ENCODE measurements around the gene DGKB. TPM values are rescaled to one million over a fixed set of nuclear protein-coding genes. Genes with fewer than 3 reads are reported as not detected.

Gene DGKB
- total and polyA plus RNA-seq, 7 experiments from 2014 or later, result not detected

DNA sequence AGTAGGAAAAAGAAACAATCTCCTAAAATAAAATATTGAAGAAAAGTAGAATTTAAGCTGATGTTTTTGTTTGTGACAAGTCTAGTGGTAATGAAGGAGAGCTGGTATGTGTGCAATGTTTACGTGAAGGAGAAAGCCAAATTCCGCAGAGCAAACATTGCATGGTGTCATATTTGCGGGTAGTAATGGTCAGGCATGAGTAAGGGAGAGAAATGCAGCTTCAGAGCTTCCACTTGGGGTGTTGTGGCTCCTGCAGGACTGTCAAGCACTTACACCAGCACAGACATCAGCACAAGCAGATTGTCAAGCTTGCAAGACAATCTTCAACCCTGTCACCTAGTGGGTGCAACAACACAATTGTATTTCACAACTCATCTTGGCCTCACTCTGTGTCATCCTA lies 776.6 kb downstream of the DGKB start:
- Mint-ChIP-seq H3K4me1 (no peaks in the 10 kb centered on the region), H3K4me3 (no peak overlapping the region), H3K9me3 (peaks cover 0 to 4% (median 0%) of the 10 kb centered on the region in 11 donors), H3K27me3 (peaks cover 0 to 3% (median 0%) of the 10 kb centered on the region in 5 donors), H3K27ac (no peak overlapping the region), H3K36me3 (no peaks in the 10 kb centered on the region)
- intact Hi-C loops (cut with micrococcal nuclease), result no loop called here
- DNase-seq, result no peak
- Histone ChIP-seq H3K4me3 (ENCODE audit: low read length) (no peak overlapping the region), H3K27ac (ENCODE audit: low read depth, low read length) (no peak overlapping the region), H3K27me3 (ENCODE audit: control insufficient read depth in 2 of 2, insufficient read depth in 2 of 2, low read length in 2 of 2) (no peaks in the 10 kb centered on the region), H3K9me3 (ENCODE audit: control insufficient read depth in 2 of 3, low read length in 3 of 3) (no peaks in the 10 kb centered on the region), H3K36me3 (ENCODE audit: control insufficient read depth in 2 of 3, insufficient read depth in 3 of 3, low read length in 3 of 3) (no peaks in the 10 kb centered on the region), H3K4me1 (ENCODE audit: control insufficient read depth in 2 of 2, insufficient read depth in 2 of 2, low read length in 2 of 2) (no peaks in the 10 kb centered on the region)
- ChIA-PET POLR2A (no interaction called here), CTCF (no interaction called here)
- ATAC-seq, result no peak

DNA sequence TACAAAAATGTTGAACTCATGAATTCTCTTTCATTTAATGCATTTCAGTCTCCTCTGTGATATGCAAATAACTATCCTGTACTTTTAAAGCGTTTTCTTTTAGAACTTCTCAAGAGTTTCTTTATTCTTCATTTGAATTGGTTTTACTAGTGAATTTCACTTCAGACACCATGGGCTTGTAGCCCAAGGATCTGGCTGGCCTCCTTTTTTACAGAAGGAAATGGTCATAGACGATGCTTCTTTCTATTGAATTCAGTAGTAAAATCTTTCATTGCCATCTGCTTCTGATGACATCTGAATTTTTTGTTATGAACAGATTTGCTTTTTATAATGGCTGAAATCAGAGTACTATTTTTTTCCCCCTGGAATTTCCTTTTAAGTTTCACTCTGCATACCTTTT lies 777.8 kb downstream of the DGKB start:
- intact Hi-C loops (cut with micrococcal nuclease), result no loop called here
- CTCF ChIA-PET, result no interaction called here

DNA sequence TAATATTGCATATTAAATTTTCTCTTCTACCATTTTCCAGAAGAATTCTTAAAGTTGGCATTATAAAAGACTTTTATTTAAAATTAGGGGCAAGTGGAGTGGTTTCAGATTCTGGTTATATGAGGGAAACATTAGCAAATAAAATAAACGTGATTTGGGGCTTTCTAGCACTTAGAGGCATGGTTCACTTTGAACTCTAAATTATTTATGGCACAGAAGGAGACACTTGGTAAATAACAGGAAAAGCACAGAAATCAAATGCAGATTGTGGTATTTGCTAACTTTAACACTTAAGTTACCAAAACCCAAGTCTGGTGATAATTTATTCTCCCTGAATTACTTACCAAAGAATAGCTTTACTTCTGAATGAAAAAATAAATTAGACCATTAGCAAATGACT lies 778.6 kb downstream of the DGKB start:
- Histone ChIP-seq H3K9me3 (ENCODE audit: control insufficient read depth in 2 of 3, low read length in 3 of 3) (no peaks in the 10 kb centered on the region), H3K27ac (ENCODE audit: low read depth, low read length) (no peak overlapping the region), H3K4me1 (ENCODE audit: control insufficient read depth in 2 of 2, insufficient read depth in 2 of 2, low read length in 2 of 2) (no peaks in the 10 kb centered on the region), H3K36me3 (ENCODE audit: control insufficient read depth in 2 of 3, insufficient read depth in 3 of 3, low read length in 3 of 3) (no peaks in the 10 kb centered on the region), H3K27me3 (ENCODE audit: control insufficient read depth in 2 of 2, insufficient read depth in 2 of 2, low read length in 2 of 2) (no peaks in the 10 kb centered on the region), H3K4me3 (ENCODE audit: low read length) (no peak overlapping the region)
- POLR2A ChIA-PET, result no interaction called here
- Mint-ChIP-seq H3K27me3 (peaks cover 0 to 3% (median 0%) of the 10 kb centered on the region in 5 donors), H3K4me1 (no peaks in the 10 kb centered on the region), H3K4me3 (no peak overlapping the region), H3K36me3 (no peaks in the 10 kb centered on the region), H3K9me3 (peaks cover 0 to 4% (median 0%) of the 10 kb centered on the region in 11 donors), H3K27ac (no peak overlapping the region)
- CTCF ChIA-PET, result no interaction called here
- intact Hi-C loops (cut with micrococcal nuclease), result no loop called here
- DNase-seq (no peak), ATAC-seq (no peak)

More for the DNA sequence above, 777.8 kb downstream of the DGKB start:
- H3K9me3 Mint-ChIP-seq, result peaks cover 0 to 4% (median 0%) of the 10 kb centered on the region in 11 donors
- no peak overlapping the region for H3K4me3 Mint-ChIP-seq
- no peaks in the 10 kb centered on the region for H3K9me3 ChIP-seq (ENCODE audit: control insufficient read depth in 2 of 3, low read length in 3 of 3)
- H3K4me1 ChIP-seq (ENCODE audit: control insufficient read depth in 2 of 2, insufficient read depth in 2 of 2, low read length in 2 of 2), result no peaks in the 10 kb centered on the region
- no peaks in the 10 kb centered on the region for H3K36me3 ChIP-seq (ENCODE audit: control insufficient read depth in 2 of 3, insufficient read depth in 3 of 3, low read length in 3 of 3)
- no peaks in the 10 kb centered on the region for H3K27me3 ChIP-seq (ENCODE audit: control insufficient read depth in 2 of 2, insufficient read depth in 2 of 2, low read length in 2 of 2)
- H3K4me3 ChIP-seq (ENCODE audit: low read length), result no peak overlapping the region
- ATAC-seq, result no peak
- peaks cover 0 to 3% (median 0%) of the 10 kb centered on the region in 5 donors for H3K27me3 Mint-ChIP-seq
- no peak for DNase-seq
- no peak overlapping the region for H3K27ac ChIP-seq (ENCODE audit: low read depth, low read length)
- H3K36me3 Mint-ChIP-seq, result no peaks in the 10 kb centered on the region
- POLR2A ChIA-PET, result no interaction called here
- H3K27ac Mint-ChIP-seq, result no peak overlapping the region
- no peaks in the 10 kb centered on the region for H3K4me1 Mint-ChIP-seq

DNA sequence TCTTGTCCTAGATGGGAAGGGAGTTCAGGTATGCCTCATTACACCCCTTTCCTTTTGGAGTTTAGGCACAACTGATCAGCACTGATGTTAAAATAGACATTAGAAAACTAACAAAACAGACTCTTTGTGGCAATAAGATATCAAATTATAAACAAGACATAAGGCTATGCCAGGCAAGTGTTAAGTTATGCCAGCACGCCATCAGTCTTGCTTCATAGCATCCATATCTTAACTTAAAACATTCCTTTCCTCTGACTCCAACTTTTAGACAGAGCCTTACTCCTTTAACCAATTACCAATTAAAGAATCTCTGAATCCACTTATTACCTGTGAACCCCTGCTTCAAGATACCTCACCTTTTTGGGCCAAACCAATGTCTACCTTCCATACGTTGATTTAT lies 786.9 kb downstream of the DGKB start:
- Mint-ChIP-seq H3K4me1 (no peaks in the 10 kb centered on the region), H3K27me3 (no peaks in the 10 kb centered on the region), H3K9me3 (peaks cover 0 to 8% (median 0%) of the 10 kb centered on the region in 11 donors), H3K36me3 (no peaks in the 10 kb centered on the region), H3K27ac (no peak overlapping the region), H3K4me3 (no peak overlapping the region)
- intact Hi-C loops (cut with micrococcal nuclease), result no loop called here
- ChIA-PET CTCF (no interaction called here), POLR2A (no interaction called here)
- no peak overlapping the region for H3K27ac ChIP-seq (ENCODE audit: low read depth, low read length)
- DNase-seq (no peak), ATAC-seq (no peak)
- no peaks in the 10 kb centered on the region for H3K27me3 ChIP-seq (ENCODE audit: control insufficient read depth in 2 of 2, insufficient read depth in 2 of 2, low read length in 2 of 2)
- H3K36me3 ChIP-seq (ENCODE audit: control insufficient read depth in 2 of 3, insufficient read depth in 3 of 3, low read length in 3 of 3), result no peaks in the 10 kb centered on the region
- no peaks in the 10 kb centered on the region for H3K9me3 ChIP-seq (ENCODE audit: control insufficient read depth in 2 of 3, low read length in 3 of 3)
- H3K4me1 ChIP-seq (ENCODE audit: control insufficient read depth in 2 of 2, insufficient read depth in 2 of 2, low read length in 2 of 2), result no peaks in the 10 kb centered on the region
- H3K4me3 ChIP-seq (ENCODE audit: low read length), result no peak overlapping the region

DNA sequence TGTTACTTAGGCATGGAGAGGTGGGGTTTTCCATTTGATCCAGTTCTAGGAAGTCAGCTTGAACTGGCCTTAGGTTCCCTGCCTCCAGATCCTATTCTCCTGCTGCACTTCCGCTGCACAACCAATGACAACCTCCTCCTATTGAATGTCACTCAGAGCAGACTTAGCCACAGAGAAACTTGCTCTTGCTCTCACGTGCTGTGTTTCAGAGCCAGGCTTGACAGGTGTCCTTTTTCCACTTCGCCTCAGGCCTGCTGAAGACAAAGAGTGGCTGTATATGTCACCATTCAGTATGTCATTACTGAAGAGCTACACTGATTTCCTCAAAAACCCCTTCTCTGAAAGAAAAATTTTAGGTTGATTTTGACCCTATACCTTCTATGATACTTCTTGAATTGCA lies 797.7 kb downstream of the DGKB start:
- no peaks in the 10 kb centered on the region for H3K36me3 Mint-ChIP-seq
- no peaks in the 10 kb centered on the region for H3K36me3 ChIP-seq (ENCODE audit: control insufficient read depth in 2 of 3, insufficient read depth in 3 of 3, low read length in 3 of 3)
- POLR2A ChIA-PET, result no interaction called here
- no peak overlapping the region for H3K4me3 ChIP-seq (ENCODE audit: low read length)
- no peak overlapping the region for H3K4me3 Mint-ChIP-seq
- DNase-seq (no peak), ATAC-seq (no peak)
- no peaks in the 10 kb centered on the region for H3K4me1 Mint-ChIP-seq
- H3K4me1 ChIP-seq (ENCODE audit: control insufficient read depth in 2 of 2, insufficient read depth in 2 of 2, low read length in 2 of 2), result no peaks in the 10 kb centered on the region
- H3K9me3 Mint-ChIP-seq, result peaks cover 0 to 10% (median 5%) of the 10 kb centered on the region in 11 donors
- no peak overlapping the region for H3K27ac ChIP-seq (ENCODE audit: low read depth, low read length)
- peaks cover 0 to 5% (median 0%) of the 10 kb centered on the region in 3 experiments for H3K9me3 ChIP-seq (ENCODE audit: control insufficient read depth in 2 of 3, low read length in 3 of 3)
- CTCF ChIA-PET, result no interaction called here
- intact Hi-C loops (cut with micrococcal nuclease), result no loop called here
- no peaks in the 10 kb centered on the region for H3K27me3 ChIP-seq (ENCODE audit: control insufficient read depth in 2 of 2, insufficient read depth in 2 of 2, low read length in 2 of 2)
- H3K27me3 Mint-ChIP-seq, result no peaks in the 10 kb centered on the region
- no peak overlapping the region for H3K27ac Mint-ChIP-seq

DNA sequence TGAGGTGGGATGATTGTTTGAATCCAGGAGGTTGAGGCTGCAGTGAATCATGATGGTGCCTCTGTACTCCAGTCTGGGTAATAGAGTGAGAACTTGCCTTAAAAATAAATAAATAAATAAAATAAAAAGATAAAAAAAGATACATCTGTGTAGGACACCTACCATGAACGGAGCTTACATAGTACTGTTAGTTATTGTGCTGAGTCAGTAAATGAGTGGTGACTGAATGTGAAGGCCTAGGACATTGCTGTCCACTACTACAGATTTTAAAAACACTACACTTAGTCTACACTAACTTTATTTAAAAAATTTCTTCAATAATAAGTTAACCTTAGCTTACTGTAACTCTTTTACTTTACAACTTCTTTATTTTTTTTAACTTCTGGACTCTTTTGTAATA lies 806.4 kb downstream of the DGKB start:
- intact Hi-C loops (cut with micrococcal nuclease), result no loop called here
- H3K27me3 ChIP-seq (ENCODE audit: control insufficient read depth in 2 of 2, insufficient read depth in 2 of 2, low read length in 2 of 2), result no peaks in the 10 kb centered on the region
- DNase-seq (no peak), ATAC-seq (no peak)
- no peaks in the 10 kb centered on the region for H3K36me3 ChIP-seq (ENCODE audit: control insufficient read depth in 2 of 3, insufficient read depth in 3 of 3, low read length in 3 of 3)
- H3K9me3 ChIP-seq (ENCODE audit: control insufficient read depth in 2 of 3, low read length in 3 of 3), result no peaks in the 10 kb centered on the region
- no peaks in the 10 kb centered on the region for H3K4me1 ChIP-seq (ENCODE audit: control insufficient read depth in 2 of 2, insufficient read depth in 2 of 2, low read length in 2 of 2)
- ChIA-PET POLR2A (no interaction called here), CTCF (no interaction called here)
- no peak overlapping the region for H3K27ac ChIP-seq (ENCODE audit: low read depth, low read length)
- H3K4me3 ChIP-seq (ENCODE audit: low read length), result no peak overlapping the region
- no peaks in the 10 kb centered on the region for H3K4me1 Mint-ChIP-seq
- no peaks in the 10 kb centered on the region for H3K36me3 Mint-ChIP-seq
- H3K27ac Mint-ChIP-seq, result no peak overlapping the region
- no peak overlapping the region for H3K4me3 Mint-ChIP-seq
- peaks cover 0 to 10% (median 0%) of the 10 kb centered on the region in 11 donors for H3K9me3 Mint-ChIP-seq
- no peaks in the 10 kb centered on the region for H3K27me3 Mint-ChIP-seq

DNA sequence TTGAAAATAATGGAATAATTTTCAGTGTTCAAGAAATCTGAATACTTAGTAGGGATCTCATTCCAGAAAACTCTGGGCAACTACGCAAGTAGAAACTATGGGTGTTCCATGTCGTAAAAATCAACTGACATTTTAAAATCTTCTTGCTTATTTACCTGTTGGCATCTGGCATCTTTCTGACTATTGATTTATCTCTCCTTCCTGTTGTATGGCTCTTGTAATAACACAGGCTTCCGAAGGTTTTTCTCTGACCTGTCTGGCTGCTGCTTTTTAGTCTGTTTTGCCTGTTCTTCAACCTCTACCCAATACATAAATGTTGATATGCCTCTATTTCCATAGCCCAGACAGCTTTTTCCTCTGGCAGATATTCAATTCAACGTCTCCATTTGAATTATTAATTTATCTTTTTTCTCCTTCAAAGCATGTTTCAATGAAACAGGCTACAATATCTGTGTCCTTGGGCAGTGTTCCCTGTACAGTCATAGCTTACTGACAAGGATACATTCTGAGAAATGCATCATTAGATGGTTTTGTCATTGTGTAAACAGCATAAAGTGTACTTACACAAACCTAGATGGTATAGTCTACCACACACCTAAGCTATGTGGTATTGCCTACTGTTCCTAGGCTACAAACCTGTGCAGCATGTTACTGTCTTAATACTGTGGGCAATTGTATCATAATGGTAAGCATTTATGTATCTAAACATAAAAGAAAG lies 807.2 kb downstream of the DGKB start:
- ATAC-seq (no peak), DNase-seq (no peak)
- no peaks in the 10 kb centered on the region for H3K36me3 Mint-ChIP-seq
- H3K27me3 Mint-ChIP-seq, result no peaks in the 10 kb centered on the region
- peaks cover 0 to 6% (median 0%) of the 10 kb centered on the region in 11 donors for H3K9me3 Mint-ChIP-seq
- H3K4me1 Mint-ChIP-seq, result no peaks in the 10 kb centered on the region
- POLR2A ChIA-PET, result no interaction called here
- H3K36me3 ChIP-seq (ENCODE audit: control insufficient read depth in 2 of 3, insufficient read depth in 3 of 3, low read length in 3 of 3), result no peaks in the 10 kb centered on the region
- H3K27ac ChIP-seq (ENCODE audit: low read depth, low read length), result no peak overlapping the region
- intact Hi-C loops (cut with micrococcal nuclease), result no loop called here
- CTCF ChIA-PET, result no interaction called here
- H3K4me1 ChIP-seq (ENCODE audit: control insufficient read depth in 2 of 2, insufficient read depth in 2 of 2, low read length in 2 of 2), result no peaks in the 10 kb centered on the region
- no peak overlapping the region for H3K27ac Mint-ChIP-seq
- H3K4me3 Mint-ChIP-seq, result no peak overlapping the region
- no peaks in the 10 kb centered on the region for H3K27me3 ChIP-seq (ENCODE audit: control insufficient read depth in 2 of 2, insufficient read depth in 2 of 2, low read length in 2 of 2)
- H3K4me3 ChIP-seq (ENCODE audit: low read length), result no peak overlapping the region
- no peaks in the 10 kb centered on the region for H3K9me3 ChIP-seq (ENCODE audit: control insufficient read depth in 2 of 3, low read length in 3 of 3)

Measured in naive thymus-derived CD4-positive, alpha-beta T cell (primary cell).